Activated CD4-positive, alpha-beta T cell treated with anti-CD3 and anti-CD28 coated beads, Interleukin-2, Interleukin-6, amounts not matched to agents 100 ng/mL and 50 ng/mL, durations not matched to agents 16 hours and 8 hours (primary cell): ENCODE results near the gene RLIM.
"Not testable (repeated sequence)": the region's sequence is repeated elsewhere in the genome, so short reads cannot be mapped to it uniquely, and the experiment has no call there.

Source experiments
- DNase-seq: peaks from one replicate; pipeline ENCODE4 v3.0.0-alpha.2; 2020

Gene RLIM, protein sequence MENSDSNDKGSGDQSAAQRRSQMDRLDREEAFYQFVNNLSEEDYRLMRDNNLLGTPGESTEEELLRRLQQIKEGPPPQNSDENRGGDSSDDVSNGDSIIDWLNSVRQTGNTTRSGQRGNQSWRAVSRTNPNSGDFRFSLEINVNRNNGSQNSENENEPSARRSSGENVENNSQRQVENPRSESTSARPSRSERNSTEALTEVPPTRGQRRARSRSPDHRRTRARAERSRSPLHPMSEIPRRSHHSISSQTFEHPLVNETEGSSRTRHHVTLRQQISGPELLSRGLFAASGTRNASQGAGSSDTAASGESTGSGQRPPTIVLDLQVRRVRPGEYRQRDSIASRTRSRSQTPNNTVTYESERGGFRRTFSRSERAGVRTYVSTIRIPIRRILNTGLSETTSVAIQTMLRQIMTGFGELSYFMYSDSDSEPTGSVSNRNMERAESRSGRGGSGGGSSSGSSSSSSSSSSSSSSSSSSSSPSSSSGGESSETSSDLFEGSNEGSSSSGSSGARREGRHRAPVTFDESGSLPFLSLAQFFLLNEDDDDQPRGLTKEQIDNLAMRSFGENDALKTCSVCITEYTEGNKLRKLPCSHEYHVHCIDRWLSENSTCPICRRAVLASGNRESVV

DNA sequence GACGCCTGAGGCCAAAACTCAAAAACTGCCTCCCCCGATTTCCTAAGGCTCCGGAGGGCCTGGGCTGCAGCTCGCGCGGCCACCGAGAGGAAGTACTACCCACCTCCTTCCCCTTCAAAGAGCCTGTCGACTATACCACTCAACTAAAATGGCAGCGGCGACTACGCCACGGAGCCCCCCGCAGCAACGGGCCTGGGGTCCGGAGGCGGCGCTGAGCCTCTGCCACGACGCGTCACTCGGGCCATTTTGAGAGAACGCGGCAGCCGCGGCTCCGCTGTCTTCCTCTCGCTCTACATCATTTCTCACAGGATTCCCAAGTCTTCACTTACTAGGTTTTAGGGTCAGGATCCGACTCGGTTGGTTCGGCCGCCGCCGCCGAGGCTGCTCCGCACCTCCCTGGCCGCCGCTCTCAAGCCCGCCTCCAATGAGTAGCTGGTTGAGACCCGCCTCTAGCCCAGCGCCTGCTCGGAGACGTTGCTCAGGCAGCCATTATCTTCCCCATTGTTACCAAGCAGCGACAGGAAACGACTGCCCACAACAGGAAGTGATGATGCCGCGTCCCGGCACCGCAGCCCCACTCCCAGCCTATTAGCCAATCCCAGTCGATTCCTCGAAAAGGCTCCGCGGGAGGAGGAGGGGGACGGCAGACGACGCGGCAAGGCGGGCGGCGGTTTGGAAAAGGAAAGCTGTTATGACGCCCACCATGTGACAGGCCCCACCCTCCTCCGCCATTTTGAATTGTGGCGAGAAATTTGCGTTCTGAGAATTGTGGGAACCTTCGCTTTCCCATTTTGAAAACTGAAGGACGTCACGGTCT, at the start of gene RLIM:
Gene RLIM, minus strand, starts transcription at position 532 of the 817 bp plus-strand sequence. CDS start 18,647 bp downstream, outside the sequence.
- peak; percentile 94 for DNase-seq

- no peak for DNase-seq
Measured at GRCh38 chrX:74656079-74656745, 41.8 kb upstream of the RLIM start.

GRCh38 chrX:74654953-74655352, 40.5 kb upstream of the RLIM start:
- DNase-seq, result not testable (repeated sequence)

- no peak for DNase-seq
Measured at GRCh38 chrX:74636749-74637314, 22.4 kb upstream of the RLIM start.

- DNase-seq, result peak; percentile 19
Measured at GRCh38 chrX:74613370-74614092, 893 bp downstream of the RLIM start.

- DNase-seq, result no peak
Measured at GRCh38 chrX:74606799-74607198, 7.6 kb downstream of the RLIM start.

DNA sequence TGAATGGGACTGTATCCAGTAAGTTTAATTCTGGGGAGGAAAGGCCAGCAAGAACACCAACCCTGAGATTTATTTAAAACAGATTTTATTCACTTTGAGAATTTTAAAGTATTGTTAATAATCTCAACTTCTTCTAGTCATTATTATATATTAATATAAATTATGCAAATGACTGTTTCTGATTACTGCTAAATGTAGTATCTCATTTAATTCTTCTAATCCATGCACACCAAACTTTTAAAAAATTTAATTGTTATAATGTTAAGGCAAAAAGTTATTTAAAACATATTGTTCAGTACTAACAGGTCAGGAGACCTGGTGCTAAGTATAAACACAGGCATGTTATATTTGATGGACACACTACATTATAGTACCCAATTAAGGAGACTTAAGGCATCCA, 8.1 kb downstream of the RLIM start:
- no peak for DNase-seq

GRCh38 chrX:74603040-74603439, 11.4 kb downstream of the RLIM start:
- no peak for DNase-seq

- no peak for DNase-seq
Measured at GRCh38 chrX:74602142-74602541, 12.3 kb downstream of the RLIM start.

- no peak for DNase-seq
Measured at GRCh38 chrX:74593593-74593992, 20.8 kb downstream of the RLIM start.

GRCh38 chrX:74585766-74586165, 28.7 kb downstream of the RLIM start:
- DNase-seq, result no peak

GRCh38 chrX:74579597-74580198, 34.7 kb downstream of the RLIM start:
- DNase-seq, result no peak

GRCh38 chrX:74578137-74578536, 36.3 kb downstream of the RLIM start:
- DNase-seq, result peak; percentile 38

- no peak for DNase-seq
Measured at GRCh38 chrX:74557378-74557777, 57.0 kb downstream of the RLIM start.

DNA sequence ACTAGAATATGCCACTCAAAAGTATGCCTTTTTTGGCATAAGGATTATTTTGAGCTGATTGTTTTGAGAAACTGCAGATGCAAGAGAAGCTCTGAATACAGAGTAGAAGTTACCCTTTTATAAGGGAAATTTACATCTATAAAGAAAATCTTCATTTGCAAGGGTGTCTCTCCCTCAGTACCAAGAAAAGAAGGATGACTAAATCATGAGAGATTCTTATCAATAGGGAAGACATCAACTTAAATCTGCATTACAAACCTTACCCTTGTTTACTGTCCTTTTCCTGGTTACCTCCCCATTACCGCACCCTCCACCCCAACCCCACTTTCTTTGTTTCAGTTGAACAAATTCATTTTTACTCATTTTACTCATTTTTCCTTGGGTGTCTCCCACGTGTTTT, 62.5 kb downstream of the RLIM start:
- no peak for DNase-seq

GRCh38 chrX:74550295-74550802, 64.1 kb downstream of the RLIM start:
- DNase-seq, result peak; percentile 90

DNA sequence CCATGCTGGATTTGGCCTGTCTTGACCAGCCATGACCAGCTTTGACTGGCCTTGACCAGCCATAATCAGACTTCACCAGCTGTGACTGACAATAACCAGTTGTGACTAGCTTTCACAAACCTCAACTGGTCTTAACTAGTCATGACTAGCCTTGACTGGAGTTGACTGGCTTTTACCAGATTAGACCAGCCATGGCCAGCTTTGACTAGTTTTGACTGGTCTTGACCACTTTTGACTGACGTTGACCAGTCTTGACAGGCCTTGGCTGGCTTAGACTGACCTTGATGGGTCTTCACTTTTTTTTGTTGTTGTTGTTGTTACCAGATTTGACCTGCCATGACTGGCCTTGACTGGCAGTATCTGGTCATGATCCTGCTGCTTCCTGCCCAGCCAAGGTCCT, 67.4 kb downstream of the RLIM start:
- no peak for DNase-seq

DNA sequence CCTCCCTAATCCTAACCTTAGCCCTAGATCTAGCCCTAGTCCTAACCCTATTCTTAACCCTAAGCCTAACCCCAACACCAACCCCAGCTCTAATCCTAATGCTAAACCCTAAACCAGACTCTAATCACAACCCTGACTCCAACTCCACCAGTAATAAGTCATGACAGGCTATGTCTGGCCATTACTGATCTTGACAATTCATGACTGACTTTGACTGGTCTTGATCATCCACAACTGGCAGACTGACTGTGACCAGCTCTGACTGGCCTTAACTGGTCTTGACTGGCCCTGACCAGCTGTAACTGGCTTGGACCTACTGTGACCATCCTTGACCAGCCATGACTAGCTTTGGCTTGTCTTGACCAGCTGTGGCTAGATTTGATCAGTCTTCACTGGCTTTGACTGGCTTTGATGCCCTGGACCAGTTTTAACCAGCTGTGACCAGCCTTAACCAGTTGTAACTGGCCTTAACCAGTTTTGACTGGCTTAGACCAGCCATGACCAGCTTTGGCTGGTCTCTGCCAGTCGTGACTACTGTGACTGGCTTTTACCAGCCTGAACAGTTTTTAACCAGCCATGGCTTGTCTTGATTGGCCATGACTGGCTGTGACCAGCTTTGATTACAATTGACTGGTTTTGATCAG, 68.4 kb downstream of the RLIM start:
- DNase-seq, result no peak

- DNase-seq, result no peak
Measured at GRCh38 chrX:74540635-74541249, 73.7 kb downstream of the RLIM start.

DNA sequence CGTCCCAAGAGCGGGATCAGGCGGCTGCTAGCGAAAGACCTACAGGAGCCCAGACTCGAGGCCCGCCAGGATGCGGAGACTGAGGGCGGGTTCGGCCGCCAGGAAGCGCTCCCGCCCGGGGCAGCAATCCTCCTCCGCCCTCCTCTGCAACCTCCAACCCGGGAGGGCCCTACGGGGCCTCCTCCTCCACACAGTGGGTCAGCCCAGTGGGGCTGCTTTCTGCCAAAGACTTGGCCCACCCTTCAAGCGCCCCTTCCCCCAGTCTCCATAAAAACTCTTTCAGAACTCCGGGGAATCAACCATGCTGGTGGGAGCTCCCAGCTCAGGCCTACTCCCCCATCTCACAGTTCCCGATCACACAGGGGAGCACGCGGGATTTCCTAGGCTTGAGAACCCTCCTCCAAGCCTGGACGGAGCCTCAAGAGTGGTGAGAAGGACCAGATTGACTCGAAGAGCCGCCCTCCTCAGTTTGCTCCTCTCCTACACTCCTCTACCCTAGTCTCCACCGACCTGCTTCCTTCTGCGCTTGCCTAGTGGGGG, 77.5 kb downstream of the RLIM start:
- DNase-seq, result no peak
